HG03039 (cell line): ENCODE measurements around the gene SKAP1.
"Not testable (repeated sequence)": the region's sequence is repeated elsewhere in the genome, so short reads cannot be mapped to it uniquely, and the experiment has no call there.

Experiments
- ATAC-seq: cut with Tn5 transposase; IDR thresholded peaks from one replicate; pipeline ENCODE4 v1.9.1; 2021; ENCODE audit warnings: mild to moderate bottlenecking, moderate library complexity; ENCODE audit not compliant: unreplicated experiment

The SKAP1 gene

GRCh38 chr17:48449335-48449734 lies 19.3 kb upstream of the SKAP1 start:
- ATAC-seq: not testable (repeated sequence)

- ATAC-seq: no peak
Observed at GRCh38 chr17:48445248-48445620, 15.2 kb upstream of the SKAP1 start.

DNA sequence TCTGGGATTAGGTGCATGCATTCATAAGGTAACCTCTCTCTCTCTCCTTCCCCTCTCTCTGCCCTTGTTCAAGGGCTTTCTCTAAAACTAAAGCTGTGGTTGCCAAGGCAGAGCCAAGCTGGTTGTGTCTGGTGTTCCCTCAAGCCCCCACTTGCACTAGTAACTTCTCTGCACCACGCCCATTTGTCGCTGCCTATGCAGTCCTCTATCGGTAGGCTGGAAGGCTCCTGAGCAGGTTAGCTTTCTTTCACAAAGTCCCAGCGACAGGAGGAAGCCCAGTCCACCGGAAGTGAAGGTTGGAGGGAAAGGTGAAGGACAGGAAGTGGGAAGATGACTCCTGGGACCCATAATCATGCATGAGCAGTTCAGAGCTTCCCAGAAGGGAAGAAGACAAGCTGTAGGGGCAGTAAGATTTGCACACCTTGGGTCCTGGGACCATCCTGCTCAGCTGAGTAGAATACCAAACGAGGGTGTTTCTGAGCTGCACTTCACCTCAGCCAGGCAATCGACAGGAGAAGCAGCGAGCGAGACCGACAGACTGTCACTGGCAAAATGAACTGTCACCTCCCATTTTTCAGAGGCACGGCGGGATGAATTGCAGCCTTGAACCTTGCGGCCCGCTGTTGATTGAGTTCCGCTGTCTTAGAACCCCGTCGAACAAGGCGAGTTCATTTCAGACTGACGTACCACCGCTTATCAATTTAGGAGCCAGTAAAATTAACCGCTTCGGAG lies 14.7 kb upstream of the SKAP1 start:
- no peak for ATAC-seq

DNA sequence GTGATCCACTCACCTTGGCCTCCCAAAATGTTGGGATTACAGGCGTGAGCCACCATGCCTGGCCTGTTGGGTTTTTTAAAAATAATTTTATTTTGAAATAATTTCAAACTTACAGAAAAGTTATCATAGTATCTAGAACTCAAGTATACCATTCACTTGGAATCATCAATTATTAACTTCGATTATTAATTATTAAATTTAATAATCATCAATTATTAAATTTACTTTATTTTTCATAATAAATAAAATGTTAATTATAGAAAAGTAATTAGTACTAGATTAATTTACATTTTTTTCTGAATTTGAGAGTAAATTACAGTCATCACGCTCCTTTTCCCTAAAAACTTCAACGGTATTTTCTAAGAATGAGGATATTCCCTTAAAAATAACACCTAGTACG lies 13.7 kb upstream of the SKAP1 start:
- ATAC-seq: no peak

DNA sequence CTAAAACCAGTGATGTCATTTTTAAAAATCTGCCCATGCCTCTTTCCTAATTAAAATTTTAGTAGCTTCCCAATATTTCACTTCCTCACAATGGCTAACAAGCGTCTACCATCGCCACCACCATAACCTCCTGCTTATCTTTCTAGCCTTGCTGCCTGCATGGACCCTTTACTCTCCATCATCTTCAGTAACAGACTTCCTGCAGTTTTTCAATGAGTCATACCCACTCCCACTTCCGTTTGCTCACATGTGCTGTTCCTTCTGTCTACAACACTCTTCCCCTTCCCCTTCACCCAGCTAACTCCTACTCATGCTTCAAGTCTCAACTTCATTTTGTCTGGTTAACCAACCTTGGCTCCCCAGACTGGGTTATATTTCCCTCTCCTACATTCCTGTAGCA lies 12.8 kb upstream of the SKAP1 start:
- no peak for ATAC-seq

GRCh38 chr17:48441862-48442261 lies 11.8 kb upstream of the SKAP1 start:
- no peak for ATAC-seq

- no peak for ATAC-seq
Observed at GRCh38 chr17:48441231-48441711, 11.3 kb upstream of the SKAP1 start.

GRCh38 chr17:48440669-48441068 lies 10.7 kb upstream of the SKAP1 start:
- ATAC-seq: no peak

GRCh38 chr17:48439875-48440505 lies 10.0 kb upstream of the SKAP1 start:
- no peak for ATAC-seq

GRCh38 chr17:48439110-48439850 lies 9.3 kb upstream of the SKAP1 start:
- no peak for ATAC-seq

GRCh38 chr17:48438516-48439061 lies 8.6 kb upstream of the SKAP1 start:
- ATAC-seq: no peak

DNA sequence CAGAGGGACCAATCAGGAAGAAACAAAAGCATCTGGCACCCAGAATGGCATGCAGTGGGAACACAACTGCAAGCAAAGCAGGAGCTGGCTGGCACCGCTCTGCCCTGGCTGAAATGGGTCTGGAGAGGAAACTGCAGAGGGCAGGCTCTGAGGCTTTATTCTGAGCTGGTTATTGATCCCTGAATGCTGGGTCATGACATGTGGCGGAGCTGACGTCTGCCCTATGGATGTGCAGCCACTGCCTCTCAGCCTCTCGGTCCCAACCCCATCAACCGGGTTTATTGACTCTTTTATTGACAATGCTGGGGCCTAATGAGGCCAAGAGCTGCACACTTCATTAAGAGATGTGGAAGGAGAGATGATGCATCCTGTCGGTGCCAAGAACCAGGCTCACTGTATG lies 3.9 kb upstream of the SKAP1 start:
- ATAC-seq: no peak

GRCh38 chr17:48432820-48433775 lies 3.1 kb upstream of the SKAP1 start:
- no peak for ATAC-seq

DNA sequence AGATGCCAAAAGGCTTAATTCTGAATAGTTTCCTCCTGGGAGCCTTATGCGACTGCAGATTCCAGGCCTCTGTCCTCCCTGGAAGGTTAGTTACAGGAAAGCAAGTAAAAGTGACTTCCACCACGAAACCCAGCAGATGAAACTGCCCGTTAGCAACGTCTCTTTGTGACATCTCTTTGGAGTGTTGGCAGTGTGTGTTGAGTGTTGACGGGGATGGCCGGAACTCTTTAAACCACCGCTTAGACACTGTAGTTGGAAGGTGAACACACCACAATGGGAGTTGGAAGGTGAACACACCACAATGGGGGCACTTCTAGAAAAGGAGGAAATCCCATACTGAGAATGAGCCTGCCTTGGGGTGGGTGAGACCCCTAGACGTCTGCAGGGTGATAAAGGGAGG lies 858 bp downstream of the SKAP1 start:
- ATAC-seq: no peak

GRCh38 chr17:48427598-48427997 lies 2.4 kb downstream of the SKAP1 start:
- ATAC-seq: no peak

- ATAC-seq: no peak
Observed at GRCh38 chr17:48426761-48427500, 3.1 kb downstream of the SKAP1 start.

GRCh38 chr17:48426019-48426665 lies 3.9 kb downstream of the SKAP1 start:
- no peak for ATAC-seq

DNA sequence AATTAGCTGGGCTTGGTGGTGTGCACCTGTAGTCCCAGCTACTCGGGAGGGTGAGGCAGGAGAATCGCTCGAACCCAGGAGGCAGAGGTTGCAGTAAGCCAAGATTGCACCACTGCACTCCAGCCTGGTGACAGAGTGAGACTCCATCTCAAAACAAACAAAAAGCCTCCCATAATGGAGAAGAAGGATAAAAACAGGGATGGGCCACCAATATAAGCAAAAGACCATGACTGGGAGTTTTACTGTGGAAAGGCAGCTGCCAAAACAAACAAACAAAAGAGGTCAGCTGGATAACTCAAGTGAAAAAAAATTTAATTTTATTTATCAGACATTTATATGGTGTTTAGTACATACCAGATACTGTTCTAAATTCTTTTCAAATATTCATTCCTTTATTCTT lies 8.0 kb downstream of the SKAP1 start:
- ATAC-seq: not testable (repeated sequence)

GRCh38 chr17:48420823-48421222 lies 9.2 kb downstream of the SKAP1 start:
- ATAC-seq: no peak
